Body of pancreas (tissue), 4 donors: ENCODE measurements around the gene RNF157.

Source experiments
- CTCF ChIP-seq, 7 experiments: fragments of 450-650 bp in 4 of 7; fragments of 200-600 bp in 3 of 7; sonication (generic) in 3 of 7; IDR thresholded peaks; one replicate each; pipeline ENCODE4 v1.5.1; 2016 to 2019; ENCODE audit warnings: antibody characterized with exemption in 7 of 7
- POLR2A ChIP-seq, 3 donors: fragments of 450-650 bp; IDR thresholded peaks; one replicate each; pipeline ENCODE4 v1.6.1; 2016; ENCODE audit warnings: antibody characterized with exemption in 3 of 3, mild to moderate bottlenecking in 2 of 3

- TF ChIP-seq CTCF (IDR thresholded peaks at IDR 0.05) (no peak), POLR2A (IDR thresholded peaks at IDR 0.05) (no peak)
These were observed 118.3 kb downstream of the RNF157 start for GRCh38 chr17:76121932-76122430.
